HG02852 (cell line): ENCODE results near the gene ACTRT2.

Experiments
- ATAC-seq: cut with Tn5 transposase; IDR thresholded peaks from one replicate; pipeline ENCODE4 v1.9.1; 2021; ENCODE audit warnings: mild to moderate bottlenecking, moderate library complexity; ENCODE audit not compliant: unreplicated experiment

Gene ACTRT2

GRCh38 chr1:3021233-3021671 lies at the start of gene ACTRT2:
Gene ACTRT2, plus strand, starts transcription at chr1:3021467. Its CDS starts 220 bp downstream, at chr1:3021687.
- no peak for ATAC-seq

- no peak for ATAC-seq
Measured at GRCh38 chr1:2971609-2972008, 49.7 kb upstream of the ACTRT2 start.

GRCh38 chr1:2972011-2972878 lies 49.0 kb upstream of the ACTRT2 start:
- no peak for ATAC-seq

- ATAC-seq = no peak
Measured at GRCh38 chr1:2972879-2973575, 48.2 kb upstream of the ACTRT2 start.

GRCh38 chr1:2973601-2974593 lies 47.4 kb upstream of the ACTRT2 start:
- no peak for ATAC-seq

GRCh38 chr1:2974701-2975301 lies 46.5 kb upstream of the ACTRT2 start:
- no peak for ATAC-seq

GRCh38 chr1:2975466-2976179 lies 45.6 kb upstream of the ACTRT2 start:
- no peak for ATAC-seq

GRCh38 chr1:2976180-2976562 lies 45.1 kb upstream of the ACTRT2 start:
- no peak for ATAC-seq

- ATAC-seq = no peak
Measured at GRCh38 chr1:2977886-2978611, 43.2 kb upstream of the ACTRT2 start.

GRCh38 chr1:2978691-2979190 lies 42.5 kb upstream of the ACTRT2 start:
- ATAC-seq = no peak

GRCh38 chr1:2979191-2980072 lies 41.8 kb upstream of the ACTRT2 start:
- no peak for ATAC-seq

- ATAC-seq = no peak
Measured at GRCh38 chr1:2980073-2980791, 41.0 kb upstream of the ACTRT2 start.

- no peak for ATAC-seq
Measured at GRCh38 chr1:2980849-2981248, 40.4 kb upstream of the ACTRT2 start.

- no peak for ATAC-seq
Measured at GRCh38 chr1:2981388-2981787, 39.9 kb upstream of the ACTRT2 start.

- no peak for ATAC-seq
Measured at GRCh38 chr1:2981981-2982614, 39.2 kb upstream of the ACTRT2 start.

- ATAC-seq = no peak
Measured at GRCh38 chr1:2982615-2983318, 38.5 kb upstream of the ACTRT2 start.
